ENCODE results near the gene ABCA7.

ABCA7 gene, protein sequence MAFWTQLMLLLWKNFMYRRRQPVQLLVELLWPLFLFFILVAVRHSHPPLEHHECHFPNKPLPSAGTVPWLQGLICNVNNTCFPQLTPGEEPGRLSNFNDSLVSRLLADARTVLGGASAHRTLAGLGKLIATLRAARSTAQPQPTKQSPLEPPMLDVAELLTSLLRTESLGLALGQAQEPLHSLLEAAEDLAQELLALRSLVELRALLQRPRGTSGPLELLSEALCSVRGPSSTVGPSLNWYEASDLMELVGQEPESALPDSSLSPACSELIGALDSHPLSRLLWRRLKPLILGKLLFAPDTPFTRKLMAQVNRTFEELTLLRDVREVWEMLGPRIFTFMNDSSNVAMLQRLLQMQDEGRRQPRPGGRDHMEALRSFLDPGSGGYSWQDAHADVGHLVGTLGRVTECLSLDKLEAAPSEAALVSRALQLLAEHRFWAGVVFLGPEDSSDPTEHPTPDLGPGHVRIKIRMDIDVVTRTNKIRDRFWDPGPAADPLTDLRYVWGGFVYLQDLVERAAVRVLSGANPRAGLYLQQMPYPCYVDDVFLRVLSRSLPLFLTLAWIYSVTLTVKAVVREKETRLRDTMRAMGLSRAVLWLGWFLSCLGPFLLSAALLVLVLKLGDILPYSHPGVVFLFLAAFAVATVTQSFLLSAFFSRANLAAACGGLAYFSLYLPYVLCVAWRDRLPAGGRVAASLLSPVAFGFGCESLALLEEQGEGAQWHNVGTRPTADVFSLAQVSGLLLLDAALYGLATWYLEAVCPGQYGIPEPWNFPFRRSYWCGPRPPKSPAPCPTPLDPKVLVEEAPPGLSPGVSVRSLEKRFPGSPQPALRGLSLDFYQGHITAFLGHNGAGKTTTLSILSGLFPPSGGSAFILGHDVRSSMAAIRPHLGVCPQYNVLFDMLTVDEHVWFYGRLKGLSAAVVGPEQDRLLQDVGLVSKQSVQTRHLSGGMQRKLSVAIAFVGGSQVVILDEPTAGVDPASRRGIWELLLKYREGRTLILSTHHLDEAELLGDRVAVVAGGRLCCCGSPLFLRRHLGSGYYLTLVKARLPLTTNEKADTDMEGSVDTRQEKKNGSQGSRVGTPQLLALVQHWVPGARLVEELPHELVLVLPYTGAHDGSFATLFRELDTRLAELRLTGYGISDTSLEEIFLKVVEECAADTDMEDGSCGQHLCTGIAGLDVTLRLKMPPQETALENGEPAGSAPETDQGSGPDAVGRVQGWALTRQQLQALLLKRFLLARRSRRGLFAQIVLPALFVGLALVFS (N-terminal part only)

DNA sequence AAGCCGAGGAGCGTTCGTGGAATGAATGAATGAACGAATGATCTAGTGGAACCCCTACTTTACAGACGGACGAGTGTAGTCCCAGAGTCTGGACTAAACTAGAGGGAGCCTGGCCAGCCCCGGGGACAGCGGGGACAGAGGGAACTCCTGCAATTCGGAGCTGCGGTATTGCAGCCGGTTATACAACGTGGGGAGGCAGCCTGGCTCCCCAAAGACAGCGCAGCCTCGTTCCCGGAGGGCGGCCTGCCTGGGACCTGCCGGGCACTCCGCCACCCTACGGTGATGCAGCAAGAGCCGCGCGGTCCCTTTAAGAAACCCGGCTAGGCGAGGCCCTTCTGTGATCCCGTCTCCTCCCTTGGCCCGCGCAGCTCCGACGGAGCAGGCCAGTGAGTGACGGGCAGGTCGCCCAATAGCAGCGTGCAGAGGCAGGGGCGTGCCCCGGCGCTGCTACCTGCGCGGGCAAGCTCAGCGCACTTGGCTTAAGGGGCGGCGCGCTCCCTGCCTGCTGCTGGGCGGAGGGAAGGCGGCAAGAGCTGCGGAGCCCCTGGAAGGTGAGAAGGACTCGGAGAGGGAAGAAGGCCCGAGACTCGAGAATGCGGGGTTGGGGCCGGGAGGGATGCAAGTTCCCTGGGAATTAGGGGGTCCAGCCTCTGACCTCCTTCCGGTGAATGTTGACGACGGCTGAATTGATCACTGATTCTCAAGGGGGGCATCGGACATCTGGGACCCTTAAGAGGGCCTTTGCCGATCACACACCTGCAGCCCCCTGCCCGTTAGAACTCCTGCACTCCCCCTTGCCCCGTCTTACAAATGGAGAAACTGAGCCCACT lies at the start of gene ABCA7:
ABCA7 (plus strand) TSS at position 462 of the 830 bp plus-strand sequence. CDS start 1,255 bp downstream, outside the sequence.
- H3K27ac Mint-ChIP-seq = peak within 1 kb of the TSS; percentile 88
- peaks cover 49% of the 10 kb centered on the region for H3K4me1 Mint-ChIP-seq (ENCODE audit: low read depth)
- no peaks in the 10 kb centered on the region for H3K27me3 Mint-ChIP-seq
- H3K36me3 Mint-ChIP-seq (ENCODE audit: low read depth) = peaks cover 38% of the 10 kb centered on the region
- peak within 1 kb of the TSS; percentile 85 for H3K4me3 Mint-ChIP-seq
- DNase-seq = peak; percentile 100
- no peaks in the 10 kb centered on the region for H3K9me3 Mint-ChIP-seq

DNA sequence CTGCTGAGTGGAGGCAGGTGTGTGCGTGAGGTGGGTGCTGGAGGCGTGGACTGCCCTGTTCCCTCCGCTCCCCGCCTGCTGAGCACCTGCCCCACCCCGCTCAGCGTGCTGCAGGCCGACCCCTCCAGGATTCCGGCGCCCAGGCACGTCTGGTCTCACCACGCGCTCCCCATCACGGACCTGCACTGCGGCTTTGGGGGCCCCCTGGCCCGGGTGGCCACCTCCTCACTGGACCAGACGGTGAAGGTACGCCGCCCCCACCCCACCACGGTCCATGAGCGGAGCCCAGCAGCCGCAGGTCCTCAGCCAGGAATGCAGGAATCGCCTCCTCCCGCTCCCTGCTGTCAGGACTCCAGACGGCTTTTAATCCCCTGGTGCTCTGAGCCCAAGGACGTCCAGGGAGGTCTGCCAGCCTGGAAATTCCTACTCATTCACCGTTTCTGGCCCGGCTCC lies 49.8 kb upstream of the ABCA7 start:
- no peaks in the 10 kb centered on the region for H3K27me3 Mint-ChIP-seq
- H3K4me1 Mint-ChIP-seq (ENCODE audit: low read depth) = peaks cover 9% of the 10 kb centered on the region
- H3K9me3 Mint-ChIP-seq = no peaks in the 10 kb centered on the region
- DNase-seq = no peak
- peaks cover 76% of the 10 kb centered on the region for H3K36me3 Mint-ChIP-seq (ENCODE audit: low read depth)
- no peak overlapping the region for H3K27ac Mint-ChIP-seq
- no peak overlapping the region for H3K4me3 Mint-ChIP-seq

DNA sequence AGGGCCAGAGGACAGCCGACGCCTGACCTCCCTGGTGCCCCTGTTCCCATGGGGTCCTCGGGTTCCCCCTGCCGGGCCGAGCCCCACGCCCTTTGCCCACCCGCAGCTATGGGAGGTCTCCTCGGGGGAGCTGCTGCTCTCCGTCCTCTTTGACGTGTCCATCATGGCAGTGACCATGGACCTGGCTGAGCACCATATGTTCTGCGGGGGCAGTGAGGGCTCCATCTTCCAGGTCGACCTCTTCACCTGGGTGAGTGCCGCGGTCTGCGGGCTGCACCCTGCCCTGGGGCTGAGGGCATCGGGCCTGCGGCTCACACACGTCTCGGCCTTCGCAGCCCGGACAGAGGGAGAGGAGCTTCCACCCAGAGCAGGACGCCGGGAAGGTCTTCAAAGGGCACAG lies 49.2 kb upstream of the ABCA7 start:
- Mint-ChIP-seq H3K27ac (no peak overlapping the region), H3K4me1 (ENCODE audit: low read depth) (peaks cover 7% of the 10 kb centered on the region), H3K9me3 (no peaks in the 10 kb centered on the region), H3K36me3 (ENCODE audit: low read depth) (peaks cover 72% of the 10 kb centered on the region), H3K4me3 (no peak overlapping the region), H3K27me3 (no peaks in the 10 kb centered on the region)
- no peak for DNase-seq

DNA sequence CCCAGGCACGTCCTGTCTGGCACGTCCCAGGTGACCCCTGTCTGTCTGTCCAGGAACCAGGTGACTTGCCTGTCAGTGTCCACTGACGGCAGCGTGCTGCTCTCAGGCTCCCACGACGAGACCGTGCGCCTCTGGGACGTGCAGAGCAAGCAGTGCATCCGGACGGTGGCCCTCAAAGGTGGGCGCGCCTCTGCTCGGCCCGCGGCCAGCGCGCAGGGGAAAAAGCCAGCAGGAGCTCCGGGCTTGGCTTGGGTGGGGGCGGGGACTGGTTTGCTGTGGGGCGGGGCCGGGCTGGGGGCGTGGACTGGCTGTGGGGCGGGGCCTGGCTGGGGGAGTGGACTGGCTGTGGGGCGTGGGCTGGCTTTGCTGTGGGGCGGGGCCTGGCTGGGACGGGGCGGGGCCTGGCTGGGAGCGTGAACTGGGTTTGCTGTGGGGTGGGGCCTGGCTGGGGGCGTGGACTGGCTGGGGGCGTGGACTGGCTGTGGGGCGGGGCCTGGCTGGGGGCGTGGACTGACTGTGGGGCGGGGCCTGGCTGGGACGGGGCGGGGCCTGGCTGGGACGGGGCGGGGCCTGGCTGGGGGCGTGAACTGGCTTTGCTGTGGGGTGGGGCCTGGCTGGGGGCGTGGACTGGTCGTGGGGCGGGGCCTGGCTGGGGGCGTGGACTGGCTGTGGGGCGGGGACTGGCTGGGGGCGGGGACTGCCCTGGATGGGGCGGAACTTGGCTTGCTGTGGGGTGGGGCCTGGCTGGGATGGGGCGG lies 48.6 kb upstream of the ABCA7 start:
- peaks cover 66% of the 10 kb centered on the region for H3K36me3 Mint-ChIP-seq (ENCODE audit: low read depth)
- H3K27ac Mint-ChIP-seq = no peak overlapping the region
- no peaks in the 10 kb centered on the region for H3K27me3 Mint-ChIP-seq
- H3K4me1 Mint-ChIP-seq (ENCODE audit: low read depth) = peaks cover 7% of the 10 kb centered on the region
- peak; percentile 71 for DNase-seq
- no peak overlapping the region for H3K4me3 Mint-ChIP-seq
- no peaks in the 10 kb centered on the region for H3K9me3 Mint-ChIP-seq

DNA sequence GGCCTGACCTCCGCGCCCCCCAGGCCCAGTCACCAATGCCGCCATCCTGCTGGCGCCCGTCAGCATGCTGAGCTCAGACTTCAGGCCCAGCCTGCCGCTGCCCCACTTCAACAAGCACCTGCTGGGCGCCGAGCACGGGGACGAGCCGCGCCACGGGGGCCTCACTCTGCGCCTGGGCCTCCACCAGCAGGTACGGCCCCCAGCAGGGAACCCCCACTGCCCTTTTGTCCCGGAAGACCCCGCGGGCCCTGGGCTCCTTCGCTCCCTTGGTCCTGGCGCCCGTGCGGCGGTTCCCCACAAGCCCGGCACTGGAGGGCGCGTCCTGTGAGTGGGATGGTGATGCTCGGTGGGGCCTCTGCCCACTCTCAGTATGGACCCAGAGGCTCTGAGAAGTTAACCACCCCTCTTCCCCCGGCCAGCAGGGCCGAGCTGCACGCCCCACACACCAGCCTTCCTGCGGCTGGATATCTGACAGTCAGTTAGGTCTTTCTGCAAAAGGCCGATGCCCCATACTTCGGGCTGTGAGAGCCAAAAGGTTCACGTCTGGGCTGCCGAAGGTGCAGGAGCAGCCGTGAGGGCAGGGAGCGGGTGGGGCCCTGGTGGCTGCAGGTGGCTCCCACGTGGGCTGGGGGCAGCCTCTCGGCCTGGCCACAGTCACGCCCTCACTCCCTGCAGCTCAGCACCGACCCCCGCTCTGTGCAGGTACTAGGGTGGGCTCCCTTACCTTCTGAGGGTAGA lies 47.8 kb upstream of the ABCA7 start:
- peaks cover 4% of the 10 kb centered on the region for H3K27me3 Mint-ChIP-seq
- peaks cover 59% of the 10 kb centered on the region for H3K36me3 Mint-ChIP-seq (ENCODE audit: low read depth)
- H3K9me3 Mint-ChIP-seq = no peaks in the 10 kb centered on the region
- DNase-seq = no peak
- H3K27ac Mint-ChIP-seq = no peak overlapping the region
- H3K4me3 Mint-ChIP-seq = no peak overlapping the region
- peaks cover 11% of the 10 kb centered on the region for H3K4me1 Mint-ChIP-seq (ENCODE audit: low read depth)

DNA sequence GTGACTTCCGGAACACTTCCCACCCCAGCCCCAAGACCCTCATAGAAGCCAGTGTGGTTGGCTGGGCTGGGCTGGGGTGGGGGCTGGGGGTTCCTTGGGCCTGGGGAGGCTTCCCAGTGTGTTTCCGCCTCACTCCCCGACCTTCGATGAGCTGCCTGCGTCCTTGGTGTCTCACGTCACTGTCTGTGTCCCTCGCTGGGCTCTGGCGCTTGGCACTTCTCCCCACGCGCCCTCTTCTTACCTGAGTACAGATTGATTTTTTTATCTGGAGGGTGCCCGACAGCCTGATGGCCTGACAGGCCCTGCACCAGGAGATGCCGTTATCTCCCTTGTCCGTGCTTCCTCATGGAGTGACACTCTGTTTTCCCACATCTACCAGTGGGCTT lies 47.2 kb upstream of the ABCA7 start:
- DNase-seq = no peak
- peaks cover 11% of the 10 kb centered on the region for H3K4me1 Mint-ChIP-seq (ENCODE audit: low read depth)

DNA sequence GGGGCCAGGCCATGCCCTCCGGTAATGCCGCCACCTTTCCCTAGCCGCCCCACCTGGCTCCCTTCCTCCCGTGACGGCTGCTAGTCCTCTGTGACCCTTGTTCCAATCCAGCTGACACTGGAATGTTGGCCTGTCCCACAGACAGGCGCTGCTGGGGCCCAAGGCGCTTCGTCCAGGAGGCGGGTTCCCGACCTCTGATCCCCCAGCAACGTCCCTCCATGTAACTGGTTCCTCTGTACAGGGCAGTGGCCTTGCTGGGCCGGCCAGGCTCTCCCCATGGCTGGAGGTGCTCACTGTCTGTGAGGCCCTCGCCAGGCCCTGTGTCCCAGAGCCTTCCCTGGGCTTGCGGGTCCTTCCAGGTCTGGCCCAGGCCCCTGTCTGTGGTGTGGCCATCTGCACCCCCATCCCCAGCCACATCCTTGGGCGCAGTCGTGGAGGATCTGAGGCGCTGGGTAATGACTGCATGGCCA lies 46.5 kb upstream of the ABCA7 start:
- Mint-ChIP-seq H3K9me3 (no peaks in the 10 kb centered on the region), H3K27me3 (peaks cover 12% of the 10 kb centered on the region), H3K27ac (no peak overlapping the region), H3K4me3 (no peak overlapping the region), H3K4me1 (ENCODE audit: low read depth) (peaks cover 11% of the 10 kb centered on the region), H3K36me3 (ENCODE audit: low read depth) (peaks cover 46% of the 10 kb centered on the region)
- no peak for DNase-seq

More for the DNA sequence above, 47.2 kb upstream of the ABCA7 start:
- Mint-ChIP-seq H3K9me3 (no peaks in the 10 kb centered on the region), H3K36me3 (ENCODE audit: low read depth) (peaks cover 53% of the 10 kb centered on the region), H3K27ac (no peak overlapping the region), H3K27me3 (peaks cover 5% of the 10 kb centered on the region), H3K4me3 (no peak overlapping the region)

DNA sequence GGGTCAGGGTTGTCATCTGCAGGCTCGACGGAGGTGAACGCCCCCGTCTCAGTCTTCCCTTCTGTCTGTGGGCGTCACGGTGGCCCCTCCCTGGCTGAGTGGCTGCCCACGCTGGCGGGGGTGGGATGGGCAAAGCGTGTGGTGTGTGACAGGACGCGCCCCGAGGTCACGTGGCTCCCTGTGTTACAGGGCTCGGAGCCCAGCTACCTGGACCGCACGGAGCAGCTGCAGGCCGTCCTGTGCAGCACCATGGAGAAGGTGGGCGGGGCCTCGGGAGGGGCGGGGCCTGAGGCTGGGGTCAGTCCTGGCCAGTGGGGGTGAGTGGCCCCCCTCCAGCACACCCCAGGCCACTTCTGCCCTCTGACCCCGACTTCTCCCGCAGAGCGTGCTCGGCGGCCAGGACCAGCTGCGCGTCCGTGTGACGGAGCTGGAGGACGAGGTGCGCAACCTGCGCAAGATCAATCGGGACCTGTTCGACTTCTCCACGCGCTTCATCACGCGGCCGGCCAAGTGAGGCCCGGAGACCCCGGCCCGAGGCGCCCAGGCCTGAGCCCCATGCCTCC lies 46.0 kb upstream of the ABCA7 start:
- H3K9me3 Mint-ChIP-seq = no peaks in the 10 kb centered on the region
- peaks cover 11% of the 10 kb centered on the region for H3K4me1 Mint-ChIP-seq (ENCODE audit: low read depth)
- H3K4me3 Mint-ChIP-seq = no peak overlapping the region
- peaks cover 15% of the 10 kb centered on the region for H3K27me3 Mint-ChIP-seq
- DNase-seq = no peak
- peaks cover 41% of the 10 kb centered on the region for H3K36me3 Mint-ChIP-seq (ENCODE audit: low read depth)
- no peak overlapping the region for H3K27ac Mint-ChIP-seq

DNA sequence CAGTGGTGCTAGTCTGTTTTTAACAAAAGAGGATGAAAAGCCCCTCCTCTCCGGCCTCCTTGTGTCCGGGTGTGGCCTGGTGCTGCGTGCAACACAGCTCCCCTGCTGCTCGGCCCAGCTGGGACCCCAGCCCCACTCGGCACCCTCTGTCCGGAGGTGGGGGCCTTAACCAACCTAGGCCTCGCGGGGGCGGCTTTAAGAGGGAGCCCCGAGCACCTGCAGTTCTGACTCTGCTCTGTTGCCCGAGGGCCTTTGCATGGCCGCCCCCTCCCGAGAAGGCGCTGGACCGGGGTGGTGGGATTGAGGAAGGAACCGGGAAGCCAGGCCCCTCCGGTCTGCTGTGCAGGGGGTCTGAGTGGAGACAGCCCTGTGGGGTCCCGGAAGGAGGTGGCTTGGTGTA lies 45.4 kb upstream of the ABCA7 start:
- no peak overlapping the region for H3K4me3 Mint-ChIP-seq
- H3K27me3 Mint-ChIP-seq = peaks cover 21% of the 10 kb centered on the region
- peaks cover 11% of the 10 kb centered on the region for H3K4me1 Mint-ChIP-seq (ENCODE audit: low read depth)
- H3K36me3 Mint-ChIP-seq (ENCODE audit: low read depth) = peaks cover 37% of the 10 kb centered on the region
- no peaks in the 10 kb centered on the region for H3K9me3 Mint-ChIP-seq
- no peak for DNase-seq
- H3K27ac Mint-ChIP-seq = no peak overlapping the region

DNA sequence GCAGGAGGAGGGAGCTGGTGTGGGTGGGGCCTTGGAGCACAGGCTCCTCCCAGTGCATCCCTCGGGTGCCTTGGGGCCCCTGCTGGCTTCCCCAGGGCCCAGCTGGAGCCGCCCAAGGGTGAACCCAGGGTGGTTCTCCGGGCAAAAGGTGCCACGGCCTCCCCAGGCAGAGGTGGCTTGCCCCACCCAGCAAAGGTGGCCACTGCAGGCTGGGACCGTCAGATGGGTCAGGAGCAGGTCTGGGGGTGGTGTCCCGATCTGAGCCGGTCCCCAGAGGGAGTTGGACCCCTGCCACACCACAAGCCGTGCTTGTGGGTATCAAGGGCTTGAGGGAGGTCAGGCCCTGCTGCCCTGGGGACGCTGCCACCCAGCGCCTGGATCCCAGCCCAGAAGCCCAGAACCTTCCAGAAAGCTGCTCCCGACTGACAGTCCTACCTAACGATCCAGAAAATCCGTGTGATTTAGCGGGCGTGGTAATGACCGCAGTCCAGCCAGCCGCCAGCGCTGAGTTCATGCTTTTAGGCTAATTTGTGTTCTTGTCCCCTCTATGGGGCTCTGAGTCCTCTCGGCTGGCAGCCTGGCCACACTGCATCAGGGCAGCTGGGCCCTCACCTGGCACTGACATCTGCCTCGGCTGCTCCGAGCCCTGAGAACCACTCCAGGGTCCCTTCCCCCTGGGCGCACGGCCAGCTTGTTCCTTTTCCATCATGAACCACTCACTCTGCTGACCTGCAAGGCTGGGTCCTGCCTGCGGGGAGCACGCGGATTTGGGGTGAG lies 44.7 kb upstream of the ABCA7 start:
- Mint-ChIP-seq H3K27ac (no peak overlapping the region), H3K4me1 (ENCODE audit: low read depth) (peaks cover 11% of the 10 kb centered on the region), H3K4me3 (no peak overlapping the region), H3K9me3 (no peaks in the 10 kb centered on the region), H3K27me3 (peaks cover 25% of the 10 kb centered on the region), H3K36me3 (ENCODE audit: low read depth) (peaks cover 30% of the 10 kb centered on the region)
- no peak for DNase-seq

DNA sequence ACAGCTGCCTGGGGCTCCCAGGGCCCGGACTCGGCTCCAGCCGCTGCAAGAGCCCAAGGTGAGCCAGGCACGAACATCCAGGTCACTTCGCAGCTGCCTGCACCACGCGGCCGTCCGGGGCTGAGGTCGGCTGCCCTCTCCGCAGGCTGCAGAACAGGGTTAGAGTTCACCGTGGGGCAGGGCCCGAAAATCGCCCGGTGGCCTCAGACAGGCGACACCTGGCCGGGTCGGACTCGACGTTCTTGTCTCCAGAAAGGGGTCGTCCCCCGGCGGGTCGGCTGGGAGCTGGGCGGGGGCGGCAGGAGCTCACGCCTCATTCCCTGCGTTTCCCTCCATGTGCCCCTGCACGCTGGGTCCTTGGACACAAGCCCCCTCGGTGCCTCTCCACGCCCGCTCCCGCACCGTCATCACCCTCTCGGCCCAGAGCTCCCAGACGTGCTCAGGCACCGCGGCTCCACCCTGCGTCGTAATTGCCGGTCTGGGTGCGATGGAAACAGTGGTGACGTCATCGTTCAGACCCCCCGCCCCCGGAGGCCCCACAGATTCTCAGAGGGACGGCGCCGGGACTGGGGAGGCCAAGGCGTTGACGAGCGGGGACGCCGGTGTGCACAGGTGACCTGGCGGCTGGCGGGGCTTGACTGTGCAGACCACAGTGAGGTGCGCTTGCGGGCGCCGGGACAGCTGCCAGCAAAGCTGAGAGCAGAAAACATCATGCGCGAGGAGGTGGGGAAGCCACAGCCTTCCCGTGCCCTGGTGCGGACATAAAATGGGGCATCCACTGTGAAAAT lies 43.7 kb upstream of the ABCA7 start:
- peaks cover 30% of the 10 kb centered on the region for H3K27me3 Mint-ChIP-seq
- H3K27ac Mint-ChIP-seq = peak overlapping the region; percentile 52
- peak; percentile 81 for DNase-seq

More for the DNA sequence above, 43.7 kb upstream of the ABCA7 start:
- Mint-ChIP-seq H3K9me3 (no peaks in the 10 kb centered on the region), H3K4me3 (peak overlapping the region; percentile 38), H3K4me1 (ENCODE audit: low read depth) (peaks cover 13% of the 10 kb centered on the region), H3K36me3 (ENCODE audit: low read depth) (peaks cover 21% of the 10 kb centered on the region)

All from activated T-cell treated with anti-CD3 and anti-CD28 coated beads, Interleukin-2, amount 50 U/mL, for 24 hours (primary cell).